Retinal pigment epithelial cell (primary cell): Measurements from ENCODE around the gene PLPP7.

Experiments
- DNase-seq: peaks from one replicate; pipeline ENCODE4 v3.0.0-alpha.2; 2010; ENCODE audit warnings: low read depth
- H3K4me3 ChIP-seq: 2 replicates; pipeline ENCODE4 v1.5.1; 2011; ENCODE audit warnings: mild to moderate bottlenecking, low read length, control low read depth, moderate library complexity
- TF ChIP-seq, protein P1 (sequence below): conservative IDR thresholded peaks from 2 replicates; pipeline ENCODE4 v1.5.1; 2011; ENCODE audit warnings: low read depth, low read length, control low read depth, inconsistent platforms

Gene PLPP7

DNA sequence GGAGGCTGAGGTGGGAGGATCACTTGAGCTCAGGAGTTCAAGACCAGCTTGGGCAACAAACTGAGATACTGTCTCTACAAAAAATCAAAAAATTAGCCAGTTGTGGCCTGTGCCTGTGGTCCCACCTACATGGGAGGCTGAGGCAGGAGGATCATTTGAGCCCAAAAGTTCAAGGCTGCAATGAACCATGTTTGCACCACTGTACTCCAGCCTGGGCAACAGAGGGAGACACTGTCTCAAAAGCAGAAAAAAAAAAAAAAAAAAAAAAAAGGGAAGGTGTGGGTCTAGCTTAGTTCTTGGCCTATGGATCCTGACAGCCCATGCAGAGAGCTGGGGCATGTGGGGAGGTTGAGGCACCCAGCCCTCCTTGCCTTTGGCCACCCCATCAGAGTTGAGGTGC, 10.9 kb downstream of the PLPP7 start:
- no peak overlapping the region for H3K4me3 ChIP-seq
- TF ChIP-seq, protein P1, sequence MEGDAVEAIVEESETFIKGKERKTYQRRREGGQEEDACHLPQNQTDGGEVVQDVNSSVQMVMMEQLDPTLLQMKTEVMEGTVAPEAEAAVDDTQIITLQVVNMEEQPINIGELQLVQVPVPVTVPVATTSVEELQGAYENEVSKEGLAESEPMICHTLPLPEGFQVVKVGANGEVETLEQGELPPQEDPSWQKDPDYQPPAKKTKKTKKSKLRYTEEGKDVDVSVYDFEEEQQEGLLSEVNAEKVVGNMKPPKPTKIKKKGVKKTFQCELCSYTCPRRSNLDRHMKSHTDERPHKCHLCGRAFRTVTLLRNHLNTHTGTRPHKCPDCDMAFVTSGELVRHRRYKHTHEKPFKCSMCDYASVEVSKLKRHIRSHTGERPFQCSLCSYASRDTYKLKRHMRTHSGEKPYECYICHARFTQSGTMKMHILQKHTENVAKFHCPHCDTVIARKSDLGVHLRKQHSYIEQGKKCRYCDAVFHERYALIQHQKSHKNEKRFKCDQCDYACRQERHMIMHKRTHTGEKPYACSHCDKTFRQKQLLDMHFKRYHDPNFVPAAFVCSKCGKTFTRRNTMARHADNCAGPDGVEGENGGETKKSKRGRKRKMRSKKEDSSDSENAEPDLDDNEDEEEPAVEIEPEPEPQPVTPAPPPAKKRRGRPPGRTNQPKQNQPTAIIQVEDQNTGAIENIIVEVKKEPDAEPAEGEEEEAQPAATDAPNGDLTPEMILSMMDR = no peak
- no peak for DNase-seq

DNA sequence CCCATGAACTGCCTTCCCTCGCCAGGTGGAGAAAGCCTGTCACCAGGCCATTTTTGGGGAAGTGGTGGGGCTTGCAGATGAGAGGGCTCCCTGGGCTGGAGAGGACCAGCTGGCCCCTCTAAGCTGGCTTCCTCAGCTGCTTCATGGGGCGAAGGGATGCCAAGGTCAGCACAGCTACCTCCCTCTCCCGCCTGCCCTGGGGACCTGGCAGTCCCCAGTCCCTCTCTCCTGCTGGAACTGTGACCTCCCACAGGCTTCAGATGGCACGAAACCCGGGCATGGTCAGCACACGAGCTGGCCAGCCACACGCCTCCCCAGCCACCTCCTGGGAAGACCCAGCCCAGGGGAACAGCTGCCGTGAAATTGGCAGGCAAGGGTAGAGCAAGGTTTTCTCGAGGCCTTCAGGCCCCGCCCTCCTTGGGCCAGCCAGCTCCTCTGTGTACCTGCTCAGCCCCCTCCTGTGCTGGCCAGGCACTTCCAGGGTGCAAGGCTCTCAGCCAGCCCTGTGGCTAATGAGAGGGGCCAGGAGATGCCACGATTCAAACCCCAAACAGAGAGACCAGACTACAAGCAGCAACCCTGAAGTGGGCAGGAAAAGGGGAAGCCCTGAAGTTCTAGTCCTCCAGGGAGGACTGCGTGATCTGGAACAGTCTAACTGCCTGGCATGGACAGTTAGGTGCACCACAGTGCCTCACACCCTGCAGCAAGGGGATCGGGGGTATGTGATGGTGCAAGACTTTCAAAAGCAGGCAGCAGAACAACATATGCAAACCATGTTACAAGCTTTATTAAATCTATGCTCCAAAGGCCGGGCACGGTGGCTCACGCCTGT, 12.9 kb downstream of the PLPP7 start:
- H3K4me3 ChIP-seq = no peak overlapping the region
- TF ChIP-seq, protein P1 = no peak
- no peak for DNase-seq

DNA sequence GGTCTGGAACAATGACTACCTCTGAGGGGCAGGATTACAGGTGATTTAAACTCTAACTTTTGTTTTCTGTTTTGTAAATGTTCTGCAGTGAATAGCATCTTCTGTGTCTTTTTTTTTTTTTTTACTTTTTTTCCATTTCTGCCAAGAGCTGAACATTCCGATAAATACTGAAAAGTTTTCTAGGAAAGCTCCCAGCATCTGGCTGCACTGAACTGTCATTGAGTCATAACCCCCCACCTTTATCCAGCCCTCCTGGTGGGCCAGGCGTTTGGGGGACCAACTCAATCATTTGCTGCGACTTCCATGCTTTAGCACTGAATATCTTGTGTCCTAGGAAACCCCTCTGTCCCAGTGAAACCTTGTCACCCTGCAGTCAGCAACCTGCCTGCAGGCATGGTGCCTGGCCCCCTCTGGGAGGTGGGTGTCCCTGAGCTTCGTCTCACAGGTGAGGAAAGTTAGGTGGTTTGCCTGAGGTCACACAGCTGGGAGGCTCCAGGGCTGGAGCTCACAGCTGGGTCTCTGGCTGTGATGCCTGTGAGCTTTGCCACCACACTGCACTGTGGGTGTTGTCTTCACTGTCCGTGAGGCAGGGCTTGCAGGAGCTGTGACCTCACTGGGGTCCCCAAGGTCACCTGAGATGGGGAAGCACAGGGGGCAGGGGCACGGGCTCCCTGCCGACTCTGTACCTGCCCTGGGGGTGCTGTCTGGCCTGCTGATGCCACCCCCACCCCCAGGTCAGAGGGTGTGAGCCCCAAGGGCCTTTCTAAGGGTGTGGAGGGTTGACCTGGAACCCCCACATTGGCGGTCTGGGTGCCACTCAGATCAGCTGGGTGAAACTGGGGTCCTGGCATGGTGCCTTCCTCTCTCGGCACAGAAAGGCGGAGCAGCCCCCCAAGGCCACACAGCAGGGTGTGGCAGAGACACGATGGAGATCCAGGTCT, 14.1 kb downstream of the PLPP7 start:
- no peak for DNase-seq
- H3K4me3 ChIP-seq = no peak overlapping the region
- TF ChIP-seq, protein P1 = no peak

DNA sequence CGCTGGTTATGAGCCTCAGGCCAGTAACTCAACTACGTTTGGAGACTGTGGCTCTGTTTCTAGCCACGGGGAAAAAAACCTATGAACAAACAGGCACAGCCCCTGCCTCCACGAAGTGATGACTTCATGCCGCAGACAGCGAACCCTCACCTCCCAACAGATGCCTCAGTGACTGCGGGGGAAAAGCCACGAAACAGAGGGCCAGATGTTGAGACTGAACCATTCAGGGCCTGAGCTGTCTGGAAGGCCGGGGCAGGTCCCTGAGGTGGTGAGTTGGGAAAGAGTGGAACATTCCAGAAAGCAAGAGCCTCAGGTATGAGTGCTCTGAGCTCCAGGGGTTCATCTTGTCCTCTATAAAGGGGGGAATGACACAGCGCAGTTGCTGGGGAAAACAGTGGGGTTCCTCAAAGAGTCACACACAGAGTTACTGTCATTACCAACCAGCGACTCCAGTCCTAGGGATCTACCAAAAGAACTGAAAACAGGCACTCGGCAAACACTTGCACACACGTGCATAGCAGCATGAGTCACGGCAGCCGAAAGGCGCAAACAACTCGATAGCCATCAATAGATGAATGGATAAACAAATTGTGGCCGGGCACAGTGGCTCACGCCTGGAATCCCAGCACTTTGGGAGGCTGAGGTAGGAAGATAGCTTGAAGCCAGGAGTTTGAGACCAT, 15.3 kb downstream of the PLPP7 start:
- DNase-seq = no peak
- TF ChIP-seq, protein P1 = no peak
- no peak overlapping the region for H3K4me3 ChIP-seq

DNA sequence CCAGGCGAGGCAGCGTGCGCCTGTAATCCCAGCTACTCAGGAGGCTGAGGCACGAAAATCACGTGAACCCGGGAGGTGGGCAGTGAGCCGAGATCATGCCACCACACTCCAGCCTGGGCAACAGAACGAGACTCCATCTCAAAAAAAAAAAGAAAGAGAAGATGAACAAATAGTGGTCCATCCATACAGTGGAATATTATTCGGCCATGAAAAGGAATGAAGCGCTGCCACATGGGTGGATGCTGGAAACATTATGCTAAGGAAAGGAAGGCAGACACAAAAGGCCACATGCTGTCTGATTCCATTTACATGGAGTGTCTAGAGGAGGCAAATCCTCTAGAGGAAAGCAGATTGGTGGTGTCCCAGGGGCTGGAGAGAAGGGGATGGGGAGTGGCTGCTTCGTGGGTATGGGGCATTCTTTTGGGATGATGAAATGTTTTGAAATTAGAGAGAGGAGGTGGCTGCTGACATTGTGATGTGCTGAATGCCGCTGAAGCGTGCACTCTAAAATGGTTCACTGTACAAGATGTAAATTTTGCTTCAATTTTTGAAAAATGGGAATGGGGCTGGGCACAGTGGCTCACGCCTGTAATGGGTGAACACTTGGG, 17.0 kb downstream of the PLPP7 start:
- no peak for DNase-seq
- H3K4me3 ChIP-seq = no peak overlapping the region
- TF ChIP-seq, protein P1 = no peak

DNA sequence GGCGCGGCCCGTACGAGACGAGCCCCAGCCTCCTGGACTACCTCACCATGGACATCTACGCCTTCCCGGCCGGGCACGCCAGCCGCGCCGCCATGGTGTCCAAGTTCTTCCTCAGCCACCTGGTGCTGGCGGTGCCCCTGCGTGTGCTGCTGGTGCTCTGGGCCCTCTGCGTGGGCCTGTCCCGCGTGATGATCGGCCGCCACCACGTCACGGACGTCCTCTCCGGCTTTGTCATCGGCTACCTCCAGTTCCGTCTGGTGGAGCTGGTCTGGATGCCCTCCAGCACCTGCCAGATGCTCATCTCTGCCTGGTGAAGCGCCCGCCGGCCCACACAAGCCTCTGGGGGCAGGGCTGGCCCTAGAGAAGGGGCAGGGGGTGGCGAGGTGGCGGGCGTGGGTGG, 18.5 kb downstream of the PLPP7 start:
- DNase-seq = no peak
- no peak overlapping the region for H3K4me3 ChIP-seq
- TF ChIP-seq, protein P1 = no peak
